Superior temporal gyrus (tissue), 1 donor: Measurements from ENCODE around the gene BTNL2.

Source experiments
- DNase-seq: peaks from one replicate; pipeline ENCODE4 v3.0.0-alpha.2; 2016; ENCODE audit errors: extremely low spot score

Gene BTNL2

DNA sequence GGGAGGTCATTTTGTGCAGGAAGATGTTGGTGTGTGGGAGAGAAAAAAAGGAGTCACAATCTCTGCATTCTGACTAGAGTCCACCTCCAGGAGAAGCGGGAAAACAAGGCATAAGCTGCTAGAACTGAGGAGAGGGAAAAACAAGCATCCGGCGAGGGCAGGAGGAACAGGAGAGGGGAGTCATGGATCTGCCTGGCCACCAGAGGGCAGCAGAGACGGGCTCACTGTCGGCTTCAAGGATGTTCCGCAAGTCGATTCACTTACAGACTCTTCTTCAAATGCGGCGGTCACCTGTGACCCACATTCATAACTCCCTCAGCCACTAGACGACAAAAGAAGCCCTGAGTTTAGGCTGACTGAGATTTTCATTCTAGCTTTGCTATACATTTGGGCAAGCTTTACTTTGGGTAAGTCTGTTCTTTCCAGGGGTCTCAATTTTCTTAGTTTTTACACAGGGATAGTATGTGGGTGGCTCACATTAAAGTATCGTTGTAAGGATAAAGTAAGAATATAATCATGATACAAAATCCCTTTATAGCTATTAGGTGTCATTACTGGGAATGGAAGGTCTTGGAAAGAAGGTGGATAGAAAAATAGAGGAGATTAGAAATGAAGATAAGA lies 6.6 kb upstream of the BTNL2 start:
- DNase-seq = peak; percentile 80

DNA sequence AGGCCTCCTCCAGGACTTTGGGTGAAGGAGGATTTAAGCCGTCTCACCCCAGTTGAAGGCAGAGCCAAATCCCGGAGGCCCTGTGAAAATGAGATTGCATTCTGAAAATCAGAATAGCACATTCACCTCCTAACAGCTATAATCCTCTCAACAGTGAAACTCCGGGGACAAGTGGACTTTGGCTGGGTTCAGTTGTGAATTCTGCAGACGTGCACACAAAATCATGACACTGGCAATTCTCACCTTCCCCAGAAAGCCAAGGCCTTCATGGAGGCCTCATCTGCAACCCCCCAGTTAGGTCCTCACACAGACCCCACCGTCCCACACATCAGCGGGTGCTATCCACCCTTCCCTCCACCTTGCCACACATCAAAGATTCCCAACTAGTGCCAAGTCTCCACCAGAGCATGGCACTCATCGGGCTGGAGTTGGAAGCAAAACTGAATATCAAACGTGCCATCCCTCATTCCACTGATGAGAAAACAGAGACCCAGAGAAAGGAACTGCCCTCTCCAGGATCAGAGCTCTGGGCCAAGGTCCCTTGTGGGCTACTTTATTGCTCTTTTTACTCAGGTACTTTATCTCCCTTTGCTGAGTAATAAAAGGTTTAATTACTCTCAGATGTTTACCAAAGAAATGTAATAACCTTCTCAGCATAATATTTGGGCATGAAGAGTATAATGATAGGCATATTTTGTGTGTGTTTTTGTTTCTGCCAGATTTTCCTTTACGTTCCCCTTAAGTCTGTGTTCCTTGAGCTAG lies 4.8 kb upstream of the BTNL2 start:
- no peak for DNase-seq

DNA sequence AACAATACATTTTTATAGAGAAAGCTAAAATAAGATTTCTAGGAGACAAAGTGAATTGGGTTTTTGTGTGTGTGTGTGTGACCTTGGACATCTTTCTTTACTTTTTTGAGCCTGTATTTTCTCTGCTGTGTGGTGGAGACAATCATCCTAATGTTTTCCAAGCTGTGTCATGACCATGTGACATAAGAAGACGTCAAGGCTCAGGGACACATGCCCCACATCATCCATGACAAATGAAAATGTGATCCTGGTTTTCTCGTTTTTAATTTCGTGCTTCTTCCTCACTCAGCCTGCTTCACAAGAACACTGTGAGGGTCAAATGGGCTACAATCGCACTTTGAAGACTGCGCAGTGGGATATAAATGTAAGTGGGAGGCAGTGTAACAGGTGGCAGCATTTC lies 3.9 kb upstream of the BTNL2 start:
- no peak for DNase-seq

DNA sequence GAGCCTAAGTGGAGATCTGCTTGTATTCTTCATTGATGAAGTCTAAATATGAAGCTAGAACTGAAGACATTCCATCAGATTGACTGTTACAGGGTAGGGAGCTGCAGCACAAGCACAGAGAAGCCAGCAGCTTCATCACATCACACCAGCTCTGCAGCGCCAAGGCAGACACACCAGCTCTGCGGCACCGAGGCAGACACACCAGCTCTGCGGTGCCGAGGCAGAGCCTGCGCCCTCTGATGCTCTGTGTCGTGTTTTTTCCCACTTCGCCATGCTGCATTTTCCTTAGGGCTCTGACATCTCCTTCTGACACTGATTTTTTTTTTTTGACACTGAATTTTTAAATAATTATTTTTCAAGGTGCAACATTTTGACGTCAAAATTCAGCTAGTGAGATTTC lies 784 bp downstream of the BTNL2 start:
- DNase-seq = no peak

DNA sequence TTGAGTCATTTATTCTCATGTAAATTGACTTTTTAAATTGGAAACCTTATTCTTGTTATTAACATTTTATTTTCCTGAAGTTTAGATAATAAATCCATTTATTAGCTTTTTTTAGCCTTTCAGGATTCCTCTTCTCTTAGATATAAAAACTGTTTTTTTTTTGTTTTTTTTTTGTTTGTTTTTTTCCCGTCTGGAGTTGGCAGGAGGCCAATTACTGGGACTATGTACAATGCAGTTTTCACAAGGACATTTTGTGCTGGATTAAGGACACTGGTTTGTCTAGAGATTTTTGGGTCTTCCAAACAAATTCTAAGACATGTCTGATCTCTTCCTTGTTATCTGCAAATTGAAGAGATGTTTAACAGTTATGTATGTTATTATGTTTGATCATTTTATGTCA lies 1.3 kb downstream of the BTNL2 start:
- no peak for DNase-seq

DNA sequence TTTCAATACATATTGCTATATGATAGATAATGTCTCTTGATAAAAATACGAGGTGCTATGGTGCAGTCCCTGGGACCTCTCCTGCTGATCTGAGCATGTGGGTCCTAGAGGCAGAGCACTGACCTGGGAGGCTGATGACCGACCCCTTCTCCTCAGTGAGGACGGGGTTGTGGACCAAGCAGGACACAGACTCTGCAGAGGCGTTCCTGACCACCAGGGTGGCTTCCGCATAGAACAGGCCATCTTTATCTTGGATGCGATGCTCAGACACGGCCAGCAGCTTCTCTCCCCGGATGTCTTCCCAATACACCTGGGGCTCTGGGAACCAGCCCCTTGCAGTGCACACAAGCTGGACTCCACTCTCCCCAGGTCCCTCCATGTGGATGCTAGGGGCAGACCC lies 4.2 kb downstream of the BTNL2 start:
- DNase-seq = no peak

DNA sequence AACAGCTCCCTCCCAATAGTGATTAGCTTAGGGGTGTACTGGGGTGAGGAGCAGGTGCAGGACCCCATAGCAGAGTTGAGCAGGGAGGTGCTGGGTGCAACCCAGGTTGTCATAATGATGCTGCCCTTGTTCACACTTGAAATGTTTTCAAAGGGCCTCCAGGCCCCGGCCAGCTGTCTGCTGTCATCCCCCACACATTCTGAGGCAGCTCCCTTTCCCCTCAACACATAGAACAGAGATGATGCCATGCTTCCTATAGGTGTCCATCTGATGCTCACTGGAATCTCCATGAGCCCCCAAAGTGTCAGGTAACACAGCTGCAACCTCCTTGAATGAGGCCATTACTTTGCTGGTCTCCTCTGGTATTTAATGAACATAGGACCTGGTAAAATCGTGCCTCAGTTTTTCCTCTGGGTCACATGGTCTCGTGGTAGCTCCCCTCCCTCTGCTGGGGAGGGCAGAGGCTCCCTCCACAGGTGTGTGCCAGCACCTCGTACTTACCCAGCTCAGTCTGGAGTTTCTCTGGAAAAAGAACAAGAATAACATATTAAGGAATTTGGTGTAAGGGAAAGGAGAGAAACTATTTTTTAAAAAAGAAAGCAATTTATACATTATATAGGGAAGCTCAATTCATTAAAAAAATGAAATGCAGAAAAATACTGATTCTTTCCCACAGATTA lies 5.6 kb downstream of the BTNL2 start:
- no peak for DNase-seq

DNA sequence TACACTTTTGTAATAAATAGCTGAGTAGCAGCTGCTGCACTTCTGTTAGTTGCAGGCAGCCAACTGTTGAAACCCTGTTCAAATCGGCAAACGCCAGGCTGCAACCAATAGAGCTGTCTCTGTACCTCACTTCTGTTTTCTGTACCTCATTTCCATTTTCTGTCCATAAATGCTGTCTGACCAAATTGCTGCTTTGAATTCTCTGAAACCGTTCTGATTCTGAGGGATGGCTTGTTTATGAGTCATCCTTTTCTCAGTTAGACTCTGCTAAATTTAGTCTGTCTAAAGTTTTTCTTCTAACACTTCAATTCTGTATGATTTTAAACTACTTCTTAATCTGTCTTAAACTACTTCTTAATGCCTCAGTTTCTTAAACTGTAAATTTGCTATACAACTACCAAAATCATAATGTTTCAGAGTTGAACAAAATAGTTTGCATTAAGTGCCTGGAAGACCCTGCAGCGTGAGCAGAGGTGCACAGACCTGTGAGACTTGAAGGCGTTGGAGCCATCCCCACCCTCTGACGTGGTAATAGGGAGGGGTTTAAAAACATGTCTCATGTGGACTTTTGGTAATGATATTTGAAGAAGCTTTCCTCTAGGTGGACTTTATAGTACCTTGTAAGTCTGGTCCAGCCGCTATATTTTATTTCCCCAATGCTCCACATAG lies 9.6 kb downstream of the BTNL2 start:
- no peak for DNase-seq

DNA sequence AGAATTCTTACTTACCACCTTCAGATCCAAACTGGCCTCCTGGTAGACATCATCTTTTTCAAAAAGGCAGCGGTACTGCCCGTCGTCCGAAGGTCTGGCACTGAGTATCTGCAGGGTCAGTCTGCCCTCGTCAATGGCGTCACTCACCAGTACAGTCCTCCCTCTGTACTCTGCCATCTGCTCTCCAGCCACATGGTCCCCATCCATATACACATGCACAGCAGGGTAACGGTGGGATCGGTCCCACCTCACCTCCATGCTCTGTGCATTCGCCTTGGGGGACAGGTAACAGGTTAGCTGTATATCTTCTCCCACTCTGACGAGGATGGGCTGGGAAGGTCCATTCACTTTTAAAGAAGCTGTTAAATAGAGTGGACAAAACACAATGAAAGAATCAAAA lies 11.0 kb downstream of the BTNL2 start:
- DNase-seq = no peak

DNA sequence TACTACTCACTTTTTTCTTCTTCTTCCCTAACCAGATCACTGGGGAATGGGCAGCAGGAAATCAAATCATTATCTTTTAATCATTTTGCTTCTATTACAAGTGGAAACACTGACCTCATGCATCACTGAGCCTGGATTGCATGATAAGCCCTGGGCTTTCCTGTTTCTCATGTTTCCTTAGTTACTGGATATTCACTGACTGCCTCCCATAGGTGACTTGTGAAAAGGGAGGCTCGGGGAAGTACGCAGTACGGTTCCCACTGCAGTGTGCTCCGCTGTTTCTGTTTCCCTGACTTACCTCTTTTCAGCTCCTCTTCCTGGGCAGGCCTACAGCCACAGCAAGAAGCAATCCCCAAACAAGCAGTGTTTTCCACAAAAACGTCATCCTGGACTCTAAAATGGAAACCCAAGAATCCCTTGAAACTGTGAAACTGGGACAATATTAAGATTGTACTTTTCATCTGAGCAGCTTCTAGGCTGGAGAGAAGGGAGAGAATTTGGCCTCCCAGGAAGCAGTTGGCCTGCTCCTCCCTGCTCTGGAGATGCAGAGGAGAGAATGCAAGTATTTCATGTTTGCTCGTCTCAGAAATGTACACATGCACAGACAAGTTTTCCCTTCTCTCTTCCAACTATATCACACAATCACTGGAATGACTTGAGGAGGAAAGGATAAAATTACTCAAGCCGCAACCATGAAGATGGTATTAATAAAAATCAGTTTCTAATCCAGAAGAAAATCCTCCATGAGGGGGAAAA lies 13.1 kb downstream of the BTNL2 start:
- DNase-seq = no peak

DNA sequence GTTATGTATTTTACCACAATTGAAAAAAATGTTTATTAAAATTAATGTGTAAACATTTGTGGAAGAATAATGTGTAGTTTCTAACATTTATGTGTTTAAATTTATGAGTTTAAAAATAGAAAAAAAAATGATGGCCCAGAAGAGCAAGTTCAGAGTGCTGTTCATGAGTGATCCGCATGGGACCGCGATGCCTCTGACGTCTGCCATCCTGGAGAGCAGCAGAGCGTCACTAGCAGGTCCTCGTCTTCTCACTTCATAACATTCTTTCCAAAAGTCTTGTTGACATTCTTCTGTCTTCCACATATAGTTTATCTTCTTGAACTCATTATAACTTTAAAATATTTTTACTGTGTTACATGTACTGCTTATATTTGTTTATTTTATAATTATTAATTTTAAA lies 15.5 kb downstream of the BTNL2 start:
- no peak for DNase-seq

DNA sequence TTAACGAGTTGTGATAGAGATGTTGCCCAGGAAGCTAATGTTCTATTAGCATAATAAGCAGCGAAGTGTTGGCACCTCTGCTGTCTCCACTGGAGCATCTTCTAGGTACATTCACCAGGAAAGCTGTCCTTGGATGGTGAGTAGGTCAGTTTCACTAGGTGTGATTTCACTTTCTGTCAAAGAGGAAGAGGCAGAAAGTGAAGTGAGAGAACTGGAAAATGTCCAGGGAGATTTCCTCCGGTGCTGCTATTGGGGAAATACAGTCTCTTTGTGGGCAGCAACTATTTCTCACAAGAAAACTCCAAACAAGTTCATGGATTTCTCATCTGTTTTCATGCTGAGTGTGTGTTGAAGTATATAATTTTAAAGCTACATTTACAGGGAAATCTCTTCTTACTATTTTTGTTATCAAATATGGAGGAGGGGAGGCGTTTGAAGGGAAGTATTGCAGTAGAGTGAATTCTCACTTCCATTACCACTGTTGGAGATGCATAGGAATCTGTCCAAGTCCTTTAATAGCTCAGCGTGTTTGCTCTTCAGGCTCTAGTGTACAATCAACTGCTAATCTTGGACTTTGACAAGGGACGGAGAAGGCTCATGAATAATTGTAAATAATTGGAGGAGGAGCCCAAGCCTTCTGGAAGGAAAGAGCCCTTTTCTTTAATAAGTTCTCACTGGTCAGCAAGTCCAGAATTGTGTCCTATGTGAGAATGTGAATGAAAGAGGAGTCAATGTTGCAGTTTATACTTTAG lies 19.2 kb downstream of the BTNL2 start:
- DNase-seq = no peak

DNA sequence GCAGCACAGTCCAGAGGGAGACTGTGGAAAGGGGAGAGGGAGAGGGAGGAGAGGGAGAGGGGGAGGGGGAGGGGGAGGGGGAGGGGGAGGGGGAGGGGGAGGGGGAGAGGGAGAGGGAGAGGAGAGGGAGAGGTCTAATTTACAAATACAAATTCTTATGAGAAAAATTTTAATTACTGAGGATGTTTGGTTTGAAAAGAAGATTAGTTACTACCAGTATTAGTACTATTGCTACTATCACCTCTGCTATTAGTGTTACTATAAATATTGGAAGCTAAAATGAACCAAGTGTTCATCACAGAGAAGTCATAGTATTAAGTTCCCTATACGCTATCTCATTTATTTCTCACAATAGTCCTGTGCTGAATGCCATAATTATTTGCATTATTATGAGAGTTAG lies 20.9 kb downstream of the BTNL2 start:
- no peak for DNase-seq

DNA sequence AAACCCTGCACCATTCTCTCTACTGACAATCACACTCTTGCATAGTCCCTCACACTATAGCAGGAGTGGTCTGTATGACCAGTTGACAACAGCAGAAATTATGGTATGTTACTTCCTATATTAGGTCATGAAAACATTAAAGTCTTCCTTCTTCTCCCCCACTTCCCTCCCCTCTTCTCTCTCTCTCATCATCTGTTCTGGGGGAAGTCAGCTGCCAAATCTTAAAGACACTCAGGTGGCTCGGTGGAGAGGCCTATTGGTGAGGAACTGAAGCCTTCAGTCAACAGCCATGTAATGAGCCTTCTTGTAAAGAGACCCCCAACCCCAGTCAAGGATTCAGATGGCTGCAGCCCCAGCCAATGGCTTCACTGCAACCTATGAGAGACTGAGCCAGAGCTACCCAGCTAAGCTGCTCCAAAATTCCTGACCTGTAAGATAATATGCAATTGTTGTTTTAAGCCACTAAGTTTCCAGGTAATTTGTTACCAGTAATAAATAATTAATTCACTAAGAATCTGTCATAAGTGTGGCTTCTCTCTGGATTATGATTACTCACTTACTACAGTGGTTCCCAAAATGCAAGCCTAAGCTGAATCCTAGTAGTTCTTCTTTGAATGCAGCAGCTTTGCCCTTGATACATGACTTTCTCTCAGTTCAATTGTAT lies 24.1 kb downstream of the BTNL2 start:
- DNase-seq = no peak

DNA sequence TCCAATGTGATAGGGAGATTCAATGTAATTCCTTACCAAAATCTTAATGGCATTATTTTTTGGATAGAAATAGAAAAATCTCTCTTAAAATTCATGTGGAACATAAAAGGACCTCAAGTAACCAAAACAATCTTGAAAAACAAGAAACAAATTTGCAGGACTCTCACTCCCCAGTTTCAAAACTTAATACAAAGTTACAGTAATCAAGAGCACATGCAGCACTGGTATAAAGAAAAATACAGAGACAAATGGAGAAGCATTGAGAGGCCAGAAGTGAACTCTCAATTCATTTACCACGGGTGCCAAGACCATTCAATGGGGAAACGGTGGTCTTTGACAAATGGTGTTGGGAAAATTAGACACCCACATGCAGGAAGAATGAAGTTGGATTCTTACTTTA lies 27.4 kb downstream of the BTNL2 start:
- no peak for DNase-seq

DNA sequence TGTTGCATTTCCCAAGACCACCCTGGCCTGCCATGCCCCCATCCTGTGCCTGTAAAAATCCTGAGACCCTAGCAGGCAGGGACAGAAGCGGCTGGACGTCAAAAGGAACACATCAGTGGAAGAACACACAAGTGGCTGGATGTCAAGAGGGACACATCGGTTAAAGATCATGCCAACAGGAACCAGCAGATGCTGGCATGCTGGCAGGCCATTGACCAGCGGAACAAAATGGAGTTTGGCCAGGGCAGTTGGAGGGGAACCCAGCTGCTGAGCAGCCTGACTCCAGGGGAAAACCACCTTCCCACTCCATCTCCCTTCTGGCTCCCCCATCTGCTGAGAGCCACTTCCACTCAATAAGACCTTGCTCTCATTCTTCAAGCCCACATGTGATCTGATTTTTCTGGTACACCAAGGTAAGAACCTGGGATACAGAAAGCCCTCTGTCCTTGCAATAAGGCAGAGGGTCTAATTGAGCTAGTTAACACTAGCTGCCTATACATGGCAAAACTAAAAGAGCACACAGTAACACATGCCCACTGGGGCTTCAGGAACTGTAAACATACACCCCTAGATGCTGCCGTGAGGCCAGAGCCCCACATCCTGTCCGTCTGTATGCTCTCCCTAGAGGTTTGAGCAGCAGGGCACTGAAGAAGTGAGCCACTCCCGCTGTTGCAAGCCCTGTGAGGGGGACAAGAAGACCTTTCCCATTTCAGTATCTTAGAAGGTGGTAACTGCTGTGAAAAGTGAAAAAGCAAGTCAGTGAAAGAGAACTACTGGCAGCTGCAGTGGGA lies 31.0 kb downstream of the BTNL2 start:
- DNase-seq = no peak

DNA sequence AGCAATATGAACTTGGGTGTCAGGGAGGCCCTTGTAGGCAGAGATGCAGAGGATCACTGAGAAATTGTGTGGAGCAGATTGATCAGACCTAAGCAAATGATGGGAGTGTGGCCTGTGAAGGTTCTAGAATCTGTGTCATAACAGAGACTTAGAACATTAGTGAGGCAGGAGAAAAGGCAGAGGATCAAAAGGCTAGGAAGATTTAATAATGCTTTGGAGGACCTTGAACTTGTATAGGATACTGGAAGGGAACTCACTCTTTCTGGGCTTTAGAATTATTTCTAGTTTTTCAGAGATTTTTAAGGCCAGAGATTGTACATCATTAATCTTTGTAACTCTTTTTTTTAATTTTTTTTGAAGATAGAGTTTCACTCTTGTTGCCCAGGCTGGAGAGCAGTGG lies 35.2 kb downstream of the BTNL2 start, which contains the start of gene TSBP1:
Gene TSBP1 (minus strand): TSS at position 101 of the 400 bp plus-strand sequence. CDS start 197 bp downstream, outside the sequence.
- DNase-seq = no peak

DNA sequence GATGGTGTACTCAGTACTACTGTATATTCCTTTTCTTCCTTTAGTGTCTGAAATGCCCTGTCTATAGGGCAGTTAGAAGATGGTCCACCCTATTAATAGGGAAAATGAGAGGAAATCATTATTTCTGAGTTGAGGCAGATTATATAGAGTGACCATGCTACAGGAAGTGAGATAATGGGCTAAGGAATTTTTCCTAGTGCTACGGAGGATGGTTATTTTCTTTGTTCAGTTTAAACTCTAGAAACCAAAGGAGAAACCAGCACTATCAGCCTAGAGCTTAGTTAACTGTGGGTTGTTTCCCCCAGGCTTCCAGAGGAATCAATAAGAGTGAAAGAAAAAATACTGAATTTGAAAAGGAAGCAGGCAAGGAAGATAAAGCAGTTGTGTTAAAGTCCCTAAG lies 35.8 kb downstream of the BTNL2 start:
- no peak for DNase-seq

DNA sequence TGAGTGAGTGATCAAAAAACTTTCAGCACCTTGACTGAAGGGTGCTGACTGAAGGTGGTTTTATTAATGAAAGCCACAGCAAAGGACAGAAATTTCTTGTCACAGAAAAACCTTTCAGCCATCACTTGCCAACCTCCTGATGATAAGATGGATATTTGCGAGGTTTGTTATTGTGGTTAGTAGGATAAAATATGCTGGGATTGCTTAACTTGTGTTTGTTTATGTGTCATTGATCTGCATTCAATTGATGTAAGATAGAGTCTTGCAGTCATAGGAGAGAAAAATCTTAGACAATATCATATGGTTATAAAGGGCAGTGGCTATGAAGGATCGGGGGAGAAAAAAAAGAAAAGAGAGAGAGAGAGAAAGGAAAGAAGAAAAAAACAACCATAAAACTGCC lies 36.5 kb downstream of the BTNL2 start:
- DNase-seq = no peak

DNA sequence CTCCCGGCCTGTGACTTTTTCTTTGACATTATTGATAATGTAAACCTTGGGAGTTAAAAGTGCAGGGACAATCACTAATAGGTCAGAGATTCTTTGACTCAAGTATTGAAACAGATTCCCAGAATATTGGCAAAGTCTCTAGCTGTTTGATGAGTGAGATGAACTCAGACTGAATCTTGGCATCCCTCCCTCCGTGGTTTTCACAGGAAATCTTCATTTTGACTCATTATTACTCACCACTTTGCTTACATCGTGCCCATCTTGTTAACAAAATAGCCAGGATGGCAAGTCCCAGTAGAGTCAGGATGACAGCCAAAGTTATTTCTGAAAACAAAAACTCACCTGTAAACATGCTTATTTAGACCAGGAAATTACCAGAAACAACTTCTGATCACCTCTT lies 37.3 kb downstream of the BTNL2 start:
- no peak for DNase-seq
